Endothelial cell of umbilical vein (primary cell): Measurements from ENCODE around the gene NCK1.

Experiments
- EZH2 ChIP-seq: IDR thresholded peaks from 2 replicates; pipeline ENCODE4 v1.6.1; 2012; ENCODE audit warnings: borderline replicate concordance, low read depth, mild to moderate bottlenecking, moderate library complexity, low read length, inconsistent platforms; ENCODE audit not compliant: severe bottlenecking
- MYC ChIP-seq: IDR thresholded peaks from one replicate; pipeline ENCODE4 v1.6.1; 2011; ENCODE audit warnings: mild to moderate bottlenecking, low read depth, low read length
- POLR2A ChIP-seq: IDR thresholded peaks from 2 replicates; pipeline ENCODE4 v1.6.1; 2012; ENCODE audit warnings: low read depth, mild to moderate bottlenecking, control low read depth, low read length
- POLR2AphosphoS5 ChIP-seq: IDR thresholded peaks from 2 replicates; pipeline ENCODE4 v1.6.1; 2012; ENCODE audit warnings: low read depth, mild to moderate bottlenecking, control low read depth, low read length, moderate library complexity; ENCODE audit not compliant: insufficient read depth
- TF ChIP-seq, protein P1 (sequence below), 2 donors: IDR thresholded peaks; 1 replicate in 1 of 2; 2 replicates in 1 of 2; pipeline ENCODE4 v1.5.1; 2011; ENCODE audit warnings: low read length in 2 of 2, mild to moderate bottlenecking in 2 of 2, moderate library complexity in 2 of 2, control low read depth in 1 of 2, inconsistent platforms in 1 of 2, low read depth in 1 of 2; ENCODE audit not compliant: insufficient read depth in 1 of 2; ENCODE audit errors: extremely low read depth in 1 of 2

GRCh38 chr3:136925425-136926190 is 63.6 kb downstream of the NCK1 start:
- TF ChIP-seq, protein P1, sequence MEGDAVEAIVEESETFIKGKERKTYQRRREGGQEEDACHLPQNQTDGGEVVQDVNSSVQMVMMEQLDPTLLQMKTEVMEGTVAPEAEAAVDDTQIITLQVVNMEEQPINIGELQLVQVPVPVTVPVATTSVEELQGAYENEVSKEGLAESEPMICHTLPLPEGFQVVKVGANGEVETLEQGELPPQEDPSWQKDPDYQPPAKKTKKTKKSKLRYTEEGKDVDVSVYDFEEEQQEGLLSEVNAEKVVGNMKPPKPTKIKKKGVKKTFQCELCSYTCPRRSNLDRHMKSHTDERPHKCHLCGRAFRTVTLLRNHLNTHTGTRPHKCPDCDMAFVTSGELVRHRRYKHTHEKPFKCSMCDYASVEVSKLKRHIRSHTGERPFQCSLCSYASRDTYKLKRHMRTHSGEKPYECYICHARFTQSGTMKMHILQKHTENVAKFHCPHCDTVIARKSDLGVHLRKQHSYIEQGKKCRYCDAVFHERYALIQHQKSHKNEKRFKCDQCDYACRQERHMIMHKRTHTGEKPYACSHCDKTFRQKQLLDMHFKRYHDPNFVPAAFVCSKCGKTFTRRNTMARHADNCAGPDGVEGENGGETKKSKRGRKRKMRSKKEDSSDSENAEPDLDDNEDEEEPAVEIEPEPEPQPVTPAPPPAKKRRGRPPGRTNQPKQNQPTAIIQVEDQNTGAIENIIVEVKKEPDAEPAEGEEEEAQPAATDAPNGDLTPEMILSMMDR (IDR thresholded peaks at IDR 0.05; ENCODE audit: extremely low read depth in 1 of 2, insufficient read depth in 1 of 2, low read depth in 1 of 2, low read length in 2 of 2) = no peak
- no peak for TF ChIP-seq MYC
- TF ChIP-seq EZH2 = no peak
- TF ChIP-seq POLR2A = no peak
- no peak for TF ChIP-seq POLR2AphosphoS5
